H54 (cell line): Measurements from ENCODE around the gene PHACTR3.

ENCODE experiments used
- DNase-seq: peaks from one replicate; pipeline ENCODE4 v3.0.0; 2011; ENCODE audit warnings: low spot score, mixed read lengths; ENCODE audit not compliant: insufficient read length
- FAIRE-seq: peaks from 3 replicates; lab custom pipeline; 2011; peaks lifted over from hg19 to GRCh38; lab: Jason Lieb, UNC
- POLR2A ChIP-seq: IDR thresholded peaks from 2 replicates; pipeline ENCODE4 v1.6.1; 2011; ENCODE audit warnings: low read depth, mild to moderate bottlenecking, low read length

Gene PHACTR3

DNA sequence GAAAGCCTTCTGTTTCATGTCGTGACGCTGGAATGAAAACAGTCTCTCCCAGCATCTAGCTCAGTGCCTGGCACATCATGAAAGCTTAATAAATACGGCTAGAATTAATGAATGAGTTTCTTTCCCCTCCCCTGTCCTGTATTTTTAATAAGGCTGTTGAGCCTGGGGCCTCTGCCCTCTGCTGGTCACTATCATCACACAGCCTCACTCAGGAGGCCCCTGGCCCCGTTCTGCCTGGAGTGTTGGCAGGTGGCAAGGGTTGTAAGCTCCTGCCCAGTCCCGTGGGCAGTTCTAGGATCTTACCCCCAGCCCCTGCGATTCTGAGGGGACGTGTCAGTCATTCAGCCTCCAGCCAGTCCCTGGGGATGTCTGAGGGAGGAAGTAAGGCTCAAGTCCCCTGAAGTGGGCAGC, 41.4 kb downstream of the PHACTR3 start:
- no peak for TF ChIP-seq POLR2A
- no peak for DNase-seq
- FAIRE-seq: no peak

DNA sequence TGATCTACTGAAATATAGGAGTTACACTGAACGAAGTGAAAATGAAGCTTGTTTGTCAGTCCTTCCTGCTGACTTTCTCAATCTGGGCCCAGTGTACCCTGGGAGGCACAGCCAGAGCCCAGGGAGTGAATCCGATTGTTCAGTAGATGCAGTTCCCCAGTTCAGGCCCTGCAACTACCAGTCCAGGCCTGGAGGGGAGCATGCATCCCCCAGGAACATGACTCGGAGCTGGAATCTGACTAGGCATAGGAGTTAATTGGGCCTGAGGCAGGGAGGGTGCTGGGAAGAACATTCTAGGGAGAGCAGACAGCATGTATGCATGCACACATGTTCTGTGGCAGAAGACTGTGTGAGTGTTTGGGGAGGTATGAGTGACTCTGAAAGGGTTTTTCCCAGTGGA, 42.1 kb downstream of the PHACTR3 start:
- no peak for TF ChIP-seq POLR2A
- FAIRE-seq (no peak), DNase-seq (no peak)

DNA sequence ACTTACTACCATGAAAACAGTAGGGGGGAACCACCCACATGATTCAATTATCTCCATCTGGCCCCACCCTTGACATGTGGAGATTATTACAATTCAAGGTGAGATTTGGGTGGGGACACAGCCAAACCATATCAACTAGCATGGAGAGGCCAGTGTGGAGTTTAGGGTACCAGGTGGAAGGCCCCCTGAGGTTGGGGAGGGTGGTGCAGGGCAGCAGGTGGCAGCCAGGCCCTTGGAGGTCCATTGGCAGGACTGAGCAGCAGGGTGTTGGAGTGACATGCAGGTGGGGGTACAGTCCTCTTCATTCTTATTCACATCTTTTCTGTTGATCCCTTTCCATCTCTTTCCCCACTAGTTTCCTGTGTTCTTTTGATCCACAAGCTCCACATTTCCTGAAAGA, 42.9 kb downstream of the PHACTR3 start:
- FAIRE-seq (no peak), DNase-seq (no peak)
- TF ChIP-seq POLR2A: no peak

DNA sequence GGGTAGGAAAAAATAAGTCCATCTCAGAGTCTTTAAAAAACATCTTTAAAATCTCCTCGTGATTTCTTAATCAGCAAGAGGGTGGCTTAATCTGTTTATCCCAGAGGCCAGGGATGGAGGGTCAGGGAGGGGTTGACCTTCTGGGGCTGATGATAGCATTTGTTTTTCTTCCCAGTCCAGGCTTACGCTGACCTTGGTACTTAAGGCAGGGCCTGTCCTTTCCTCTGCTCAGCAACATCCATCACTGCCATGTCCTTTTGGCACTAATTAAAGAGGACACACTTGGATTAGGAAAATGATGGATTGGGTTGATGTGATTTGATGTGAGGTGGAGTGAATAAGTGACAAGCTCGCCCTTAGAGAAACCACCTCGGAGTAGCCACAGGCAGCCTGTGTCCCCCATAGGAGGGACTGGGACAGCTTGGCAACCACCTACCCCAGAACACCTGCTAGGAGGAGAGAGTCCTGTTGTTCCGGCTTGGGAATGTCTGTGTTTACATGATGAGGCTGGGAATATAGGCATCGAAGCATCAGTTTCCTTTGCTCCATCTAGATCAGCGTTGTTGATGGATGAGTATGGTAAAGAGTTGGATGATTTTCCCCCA, 44.2 kb downstream of the PHACTR3 start:
- DNase-seq: no peak
- no peak for TF ChIP-seq POLR2A
- no peak for FAIRE-seq

DNA sequence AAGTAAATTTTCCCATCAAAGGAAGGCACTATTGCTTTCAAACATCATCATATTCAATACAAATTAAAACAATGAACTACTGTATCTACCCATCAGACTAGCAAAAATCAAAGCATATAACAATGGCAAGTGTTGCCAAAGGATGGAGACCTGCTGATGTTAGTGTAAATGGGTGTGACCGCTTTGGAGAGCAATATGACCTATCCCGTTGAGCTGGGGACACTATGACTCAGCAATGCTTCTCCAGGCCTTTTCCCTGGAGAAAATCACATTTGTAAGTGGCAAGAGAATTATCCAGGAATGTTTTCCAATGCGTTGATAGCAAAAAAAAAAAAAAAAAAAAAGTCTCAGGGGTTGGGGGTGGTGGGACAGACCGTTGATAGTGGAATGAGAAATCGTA, 46.1 kb downstream of the PHACTR3 start:
- TF ChIP-seq POLR2A: no peak
- DNase-seq (no peak), FAIRE-seq (no peak)

DNA sequence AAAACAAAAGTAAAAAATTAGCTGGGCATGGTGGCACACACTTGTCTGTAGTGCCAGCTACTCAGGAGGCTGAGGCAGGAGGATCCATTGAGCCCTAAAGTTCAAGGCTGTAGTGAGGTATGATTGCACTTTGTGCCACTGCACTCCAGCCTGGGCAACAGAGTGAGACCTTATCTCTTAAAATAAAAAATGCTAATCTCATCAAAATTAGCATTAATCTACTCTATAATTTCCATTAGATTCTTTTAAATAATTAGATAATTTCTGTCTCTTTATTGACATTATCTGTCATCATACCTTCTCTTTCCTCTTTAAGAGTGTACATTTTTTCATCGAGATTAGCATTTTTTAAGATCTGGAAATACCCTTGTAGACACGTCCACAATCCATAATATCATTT, 48.0 kb downstream of the PHACTR3 start:
- TF ChIP-seq POLR2A: no peak
- DNase-seq (no peak), FAIRE-seq (no peak)

DNA sequence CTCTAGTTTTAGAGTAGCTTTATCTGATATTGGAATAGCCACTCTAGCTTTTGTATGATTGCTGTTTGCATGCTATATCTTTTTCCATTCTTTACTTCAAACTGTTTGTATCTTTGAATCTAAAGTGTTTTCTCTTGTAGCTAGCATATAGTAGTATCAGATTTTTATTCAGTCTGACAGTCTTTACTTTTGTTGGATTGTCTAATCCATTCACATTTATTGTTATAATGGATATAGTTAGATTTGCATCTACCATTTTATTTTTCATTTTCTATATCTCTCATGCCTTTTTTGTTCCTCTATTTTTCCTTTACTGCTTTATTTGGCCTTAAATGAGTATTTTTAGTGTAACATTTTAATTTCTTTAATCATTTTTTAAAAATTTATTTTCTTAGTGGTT, 52.1 kb downstream of the PHACTR3 start:
- FAIRE-seq (no peak), DNase-seq (no peak)

DNA sequence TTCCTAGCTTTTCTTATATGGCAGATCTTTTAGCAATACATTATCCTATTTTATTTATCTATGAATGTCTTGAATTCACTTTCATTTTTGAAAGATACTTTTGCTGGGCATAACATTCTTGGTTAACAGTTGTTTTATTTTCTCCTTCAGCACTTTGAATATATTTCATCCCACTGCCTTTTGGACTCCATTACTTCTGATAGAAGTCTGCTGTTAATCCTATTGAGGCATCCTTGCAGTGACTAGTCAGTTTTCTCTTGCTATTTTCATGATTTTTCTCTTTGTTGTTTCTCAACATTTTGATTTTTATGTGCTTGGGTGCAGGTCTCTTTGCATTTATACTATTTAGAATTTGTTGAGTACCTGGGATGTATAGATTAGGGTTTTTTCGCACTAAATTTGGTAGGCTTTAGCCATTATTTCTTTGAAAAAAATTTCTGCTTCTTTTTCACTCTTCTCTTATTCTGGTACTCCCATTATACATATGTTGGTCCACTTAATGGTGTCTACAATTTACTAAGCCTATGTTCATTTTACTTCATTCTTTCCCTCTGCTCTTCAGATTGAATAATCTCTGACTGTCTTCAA, 53.2 kb downstream of the PHACTR3 start:
- no peak for DNase-seq
- no peak for FAIRE-seq
- no peak for TF ChIP-seq POLR2A

More for the DNA sequence above, 52.1 kb downstream of the PHACTR3 start:
- no peak for TF ChIP-seq POLR2A

DNA sequence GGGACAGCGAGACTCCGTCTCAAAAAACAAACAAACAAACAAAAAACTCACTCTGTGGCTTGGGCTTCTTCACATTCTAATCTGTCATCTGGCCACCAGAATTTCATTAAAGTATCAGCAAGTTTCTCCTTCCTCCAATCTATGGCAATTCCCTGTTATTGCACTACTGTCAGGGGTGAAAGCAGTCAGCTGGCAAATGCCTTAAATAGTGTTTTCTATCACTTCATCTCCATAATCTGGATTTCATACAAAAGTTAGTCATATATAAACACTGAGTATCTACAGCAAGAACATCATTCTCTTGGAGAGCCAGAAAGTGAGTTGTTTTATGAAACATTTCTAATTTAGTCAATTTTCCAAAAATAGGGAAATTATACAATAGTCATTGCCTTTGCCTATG, 56.1 kb downstream of the PHACTR3 start:
- TF ChIP-seq POLR2A: no peak
- no peak for DNase-seq
- no peak for FAIRE-seq

DNA sequence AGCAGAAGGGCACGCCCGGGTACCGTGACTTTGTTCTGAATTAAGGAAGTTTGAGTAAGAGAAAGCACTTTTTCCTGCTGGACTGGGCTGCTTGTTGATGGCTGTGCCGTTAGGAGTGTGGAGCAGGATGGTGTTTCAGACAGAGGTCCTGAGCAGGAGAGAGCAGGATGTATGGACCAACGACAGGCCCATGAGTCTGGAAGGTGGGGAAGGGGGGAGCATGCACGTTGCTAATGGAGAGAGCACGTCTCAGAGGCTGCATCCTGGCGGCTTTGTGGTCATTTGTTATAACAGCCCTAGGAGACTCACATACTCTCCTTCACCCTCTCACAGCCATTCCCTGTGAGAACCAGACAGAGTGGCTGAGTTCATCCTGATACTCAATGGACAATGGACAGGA, 56.8 kb downstream of the PHACTR3 start:
- no peak for DNase-seq
- FAIRE-seq: no peak

DNA sequence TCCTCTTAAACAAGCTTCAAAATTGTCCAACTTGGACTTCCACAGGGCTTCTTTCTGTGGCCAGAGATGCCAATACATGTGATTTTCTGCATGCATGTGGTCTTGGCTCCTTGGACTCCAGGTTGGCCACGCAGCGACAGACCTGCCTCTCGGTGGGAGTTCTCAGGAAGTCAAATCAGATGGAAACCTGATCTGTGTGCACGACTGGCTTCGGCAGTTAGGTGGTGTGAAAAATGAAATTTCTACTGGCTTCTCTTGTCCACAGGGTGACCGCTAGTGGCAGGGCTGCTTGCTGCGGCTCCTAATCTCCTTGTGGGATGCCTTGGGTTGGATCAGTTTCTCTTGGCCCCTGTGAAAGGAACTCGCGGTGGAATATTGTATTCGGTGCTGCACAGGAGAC, 57.3 kb downstream of the PHACTR3 start:
- DNase-seq (no peak), FAIRE-seq (no peak)
- no peak for TF ChIP-seq POLR2A

More for the DNA sequence above, 56.8 kb downstream of the PHACTR3 start:
- no peak for TF ChIP-seq POLR2A

DNA sequence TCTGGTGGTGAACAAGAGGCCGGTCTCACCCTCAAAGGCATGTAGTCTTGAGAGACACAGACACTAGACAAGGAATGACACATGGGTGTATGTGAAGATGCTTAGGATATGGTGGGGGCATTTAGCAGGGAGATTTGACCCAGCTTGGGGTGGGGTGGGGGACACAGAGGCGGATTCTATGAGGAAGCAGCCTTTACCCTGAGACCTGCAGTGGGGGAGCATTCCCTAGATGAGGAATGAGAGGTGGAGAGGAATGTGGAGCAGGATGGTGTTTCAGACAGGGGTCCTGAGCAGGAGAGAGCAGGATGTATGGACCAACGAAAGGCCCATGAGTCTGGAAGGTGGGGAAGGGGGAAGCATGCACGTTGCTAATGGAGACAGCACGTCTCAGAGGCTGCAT, 57.8 kb downstream of the PHACTR3 start:
- no peak for DNase-seq
- FAIRE-seq: no peak
- TF ChIP-seq POLR2A: no peak

DNA sequence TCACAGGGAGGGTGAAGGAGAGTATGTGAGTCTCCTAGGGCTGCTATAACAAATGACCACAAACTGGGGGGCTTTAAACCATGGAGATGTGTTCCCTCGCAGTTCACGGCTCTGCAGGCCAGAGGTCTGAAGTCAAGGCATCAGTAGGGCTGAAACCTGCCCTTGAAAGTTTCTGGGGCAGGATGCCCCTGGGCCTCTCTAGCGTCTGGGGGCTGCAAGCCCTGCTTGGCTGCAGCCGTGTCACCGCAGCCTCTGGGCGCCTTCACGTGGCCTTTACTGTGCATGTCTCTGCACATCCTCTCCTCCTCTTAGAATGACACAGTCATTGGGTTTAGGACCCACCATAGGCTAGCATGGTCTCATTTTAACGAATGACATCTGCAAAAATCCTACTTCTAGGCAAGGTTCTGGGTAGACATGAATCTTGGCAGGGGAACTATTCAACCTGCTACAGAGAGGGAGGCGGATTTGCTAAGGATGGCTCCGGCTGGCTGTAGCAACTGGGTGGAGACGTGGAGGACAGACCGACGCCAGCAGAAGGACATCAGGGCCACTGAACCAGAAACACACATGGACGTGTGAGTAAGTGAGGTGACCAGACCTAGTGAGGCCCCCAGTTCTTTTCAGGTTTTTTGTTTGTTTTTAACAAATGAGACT, 58.6 kb downstream of the PHACTR3 start:
- FAIRE-seq (no peak), DNase-seq (no peak)
- no peak for TF ChIP-seq POLR2A

DNA sequence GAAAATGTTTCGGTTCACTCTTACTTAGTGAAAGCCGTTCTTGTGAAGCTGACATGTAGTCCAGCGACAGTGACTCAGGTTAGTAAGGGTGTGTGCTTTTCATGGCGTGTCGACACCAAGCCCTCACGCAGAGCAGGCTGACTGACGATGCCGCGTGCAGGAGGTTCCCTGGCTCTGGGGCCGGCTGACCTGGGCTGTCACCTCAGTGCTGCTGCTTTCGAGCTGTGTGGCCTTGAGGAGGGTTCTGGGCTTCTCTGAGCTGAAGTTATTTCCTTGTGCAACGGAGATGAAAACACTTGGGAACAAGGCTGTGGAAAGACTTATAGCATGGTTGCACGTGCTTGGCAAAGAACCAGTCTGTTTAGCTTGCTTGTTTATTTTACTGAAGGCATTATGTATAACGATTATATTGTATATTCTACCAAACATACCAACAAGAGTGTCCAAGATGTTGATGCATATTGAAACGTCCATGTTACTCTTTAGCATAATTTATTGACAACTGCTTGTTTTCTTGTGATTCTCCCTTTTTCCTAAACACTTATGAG, 59.2 kb downstream of the PHACTR3 start:
- DNase-seq (no peak), FAIRE-seq (no peak)
- TF ChIP-seq POLR2A: no peak

DNA sequence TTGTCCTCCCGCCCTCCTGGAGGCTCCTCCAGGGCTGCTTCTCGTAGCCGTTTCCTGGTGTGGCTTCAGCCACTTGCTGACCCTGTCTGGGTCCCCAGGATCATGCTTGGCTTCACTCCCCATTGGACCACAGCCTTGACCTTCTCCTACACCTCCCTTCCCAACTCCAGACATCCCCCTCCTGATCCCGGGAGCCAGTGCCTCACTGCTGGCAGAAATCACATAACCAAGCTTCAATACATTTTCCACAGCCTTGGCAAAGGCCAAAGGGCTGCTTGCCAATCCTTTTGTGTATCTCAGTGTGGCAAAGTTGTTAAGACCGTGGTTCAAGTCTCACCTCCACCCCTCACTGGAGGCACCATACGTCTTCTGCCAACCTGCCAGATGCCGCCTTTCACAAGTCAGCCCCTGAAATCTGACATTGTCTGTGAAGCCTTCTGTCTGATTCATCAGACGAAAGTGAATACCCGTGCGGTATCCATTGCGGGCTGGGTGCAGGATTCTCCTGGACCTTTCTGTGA, 60.1 kb downstream of the PHACTR3 start:
- no peak for TF ChIP-seq POLR2A
- FAIRE-seq: no peak
- no peak for DNase-seq
